Measurements from ENCODE around the gene KIF2A.

KIF2A gene

DNA sequence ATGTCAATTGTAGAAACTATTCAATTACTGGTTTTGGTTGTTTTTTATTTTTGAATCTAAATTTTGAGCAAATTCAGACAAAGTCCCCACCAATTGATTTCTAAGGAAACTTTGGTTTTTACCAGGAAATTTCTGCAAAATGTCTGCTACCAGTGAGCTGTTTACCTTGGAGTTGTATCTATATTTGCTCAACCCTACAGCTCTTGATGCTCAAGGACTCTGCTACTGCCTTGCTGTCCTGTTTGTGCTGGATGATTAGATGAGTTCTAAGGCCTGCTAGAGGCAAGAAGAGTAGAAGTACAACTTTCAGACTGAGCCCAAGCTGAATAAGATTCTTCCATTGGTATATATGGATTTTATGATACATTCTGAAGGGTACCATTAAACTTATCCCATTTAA is 42.6 kb upstream of the KIF2A start:
- Histone ChIP-seq H3K27ac (no peak overlapping the region), H3K9me3 (no peaks in the 10 kb centered on the region), H3K36me3 (no peaks in the 10 kb centered on the region), H3K27me3 (no peaks in the 10 kb centered on the region), H3K4me1 (no peaks in the 10 kb centered on the region), H3K4me3 (no peak overlapping the region)
- intact Hi-C loops (cut with DNase I; ENCODE audit: low total_unique reads) = no loop called here
- DNase-seq = no peak
- TF ChIP-seq CTCF (IDR thresholded peaks at IDR 0.05) = no peak

DNA sequence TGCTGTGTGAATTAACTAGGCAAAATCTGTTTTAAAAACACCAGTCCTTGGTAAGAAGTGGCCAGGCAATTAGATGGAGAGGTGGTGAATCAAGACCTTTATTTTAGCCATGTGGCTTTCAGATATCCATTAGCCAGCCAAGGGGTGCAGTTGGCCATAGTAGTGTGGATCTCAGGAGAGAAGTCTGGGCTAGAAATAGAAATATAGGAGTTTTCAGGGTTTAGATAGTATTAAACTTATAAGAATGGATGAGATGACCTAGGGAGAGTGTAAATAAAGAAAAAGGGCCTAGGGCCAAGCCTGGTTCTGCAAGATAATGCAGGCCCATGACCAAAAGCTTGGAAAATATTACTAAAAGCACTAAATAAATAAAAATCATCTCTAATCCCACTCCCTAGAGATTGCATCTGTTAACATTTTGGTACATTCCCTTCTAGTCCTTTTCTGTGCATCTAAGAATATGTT is 40.3 kb upstream of the KIF2A start:
- Histone ChIP-seq H3K4me3 (no peak overlapping the region), H3K36me3 (no peaks in the 10 kb centered on the region), H3K9me3 (no peaks in the 10 kb centered on the region), H3K27me3 (no peaks in the 10 kb centered on the region), H3K27ac (no peak overlapping the region), H3K4me1 (no peaks in the 10 kb centered on the region)
- no peak for TF ChIP-seq CTCF (IDR thresholded peaks at IDR 0.05)
- no peak for DNase-seq
- intact Hi-C loops (cut with DNase I; ENCODE audit: low total_unique reads) = no loop called here

DNA sequence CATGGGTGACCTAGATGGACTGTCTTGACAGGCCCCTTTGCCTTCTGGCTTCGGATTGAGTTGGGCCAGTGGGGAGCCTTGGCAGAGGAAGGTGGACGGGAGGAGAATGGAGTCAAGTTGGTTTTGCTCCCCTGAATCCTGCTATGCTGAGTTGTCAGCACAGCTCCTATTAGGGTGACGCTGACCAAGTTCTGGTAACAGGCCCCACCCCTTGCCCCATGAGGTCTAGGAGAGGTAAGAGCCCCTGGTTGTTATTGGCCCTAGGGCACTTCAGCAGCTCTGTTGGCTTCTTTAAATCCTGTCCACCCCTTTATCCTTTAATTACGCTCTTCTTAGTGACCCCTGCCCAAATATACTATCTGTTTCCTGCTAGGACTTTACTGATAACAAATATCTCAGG is 39.4 kb upstream of the KIF2A start:
- Histone ChIP-seq H3K36me3 (no peaks in the 10 kb centered on the region), H3K27ac (no peak overlapping the region), H3K4me3 (no peak overlapping the region), H3K9me3 (no peaks in the 10 kb centered on the region), H3K27me3 (no peaks in the 10 kb centered on the region), H3K4me1 (no peaks in the 10 kb centered on the region)
- TF ChIP-seq CTCF (IDR thresholded peaks at IDR 0.05) = no peak
- DNase-seq = no peak
- intact Hi-C loops (cut with DNase I; ENCODE audit: low total_unique reads) = no loop called here

- no peak for DNase-seq
- Histone ChIP-seq H3K36me3 (no peaks in the 10 kb centered on the region), H3K27ac (no peak overlapping the region), H3K4me1 (no peaks in the 10 kb centered on the region), H3K27me3 (no peaks in the 10 kb centered on the region), H3K4me3 (no peak overlapping the region), H3K9me3 (no peaks in the 10 kb centered on the region)
- TF ChIP-seq CTCF (IDR thresholded peaks at IDR 0.05) = no peak
- intact Hi-C loops (cut with DNase I; ENCODE audit: low total_unique reads) = no loop called here
Measured at GRCh38 chr5:62268234-62268633, 37.8 kb upstream of the KIF2A start.

DNA sequence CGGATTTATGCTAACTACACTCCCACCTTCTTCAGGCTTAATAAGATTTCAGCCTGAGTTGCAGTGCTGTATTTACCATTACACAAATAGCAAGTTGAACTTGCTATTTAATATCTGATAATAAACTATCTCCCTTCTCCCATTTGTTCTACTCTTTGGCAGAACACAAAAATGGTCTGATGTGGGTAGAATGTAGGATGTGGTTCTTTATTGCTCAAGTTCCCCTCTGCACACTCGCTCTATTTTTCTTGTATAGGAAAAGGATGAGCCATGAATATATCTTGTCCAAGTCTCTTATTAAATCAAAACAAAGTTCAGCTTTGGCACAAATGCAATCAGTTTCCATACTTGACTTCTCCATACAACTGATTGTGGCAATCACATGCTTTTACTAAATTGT is 37.2 kb upstream of the KIF2A start:
- Histone ChIP-seq H3K9me3 (no peaks in the 10 kb centered on the region), H3K4me1 (no peaks in the 10 kb centered on the region), H3K27ac (no peak overlapping the region), H3K27me3 (no peaks in the 10 kb centered on the region), H3K4me3 (no peak overlapping the region), H3K36me3 (no peaks in the 10 kb centered on the region)
- no peak for DNase-seq
- intact Hi-C loops (cut with DNase I; ENCODE audit: low total_unique reads) = no loop called here
- no peak for TF ChIP-seq CTCF (IDR thresholded peaks at IDR 0.05)

DNA sequence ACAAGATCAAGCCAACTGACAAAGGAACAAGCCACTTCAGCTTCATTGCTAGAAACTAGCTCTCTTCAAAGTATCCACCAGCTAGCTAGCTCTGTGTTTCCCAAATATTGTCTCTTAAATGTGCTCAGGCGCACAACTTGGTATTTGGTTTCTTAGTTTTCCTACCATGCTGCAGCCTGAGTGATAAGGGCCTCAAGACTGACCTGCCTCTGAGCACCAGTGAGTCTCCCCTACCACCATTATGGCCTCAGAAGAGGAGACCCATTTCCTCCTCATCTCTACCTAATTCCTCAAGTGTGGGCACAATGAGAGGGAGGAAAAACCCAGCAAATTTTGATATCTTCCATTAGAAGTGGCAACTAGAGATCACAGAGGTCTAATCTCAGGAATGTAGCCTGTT is 34.6 kb upstream of the KIF2A start:
- Histone ChIP-seq H3K9me3 (no peaks in the 10 kb centered on the region), H3K4me1 (no peaks in the 10 kb centered on the region), H3K4me3 (no peak overlapping the region), H3K27ac (no peak overlapping the region), H3K36me3 (no peaks in the 10 kb centered on the region), H3K27me3 (no peaks in the 10 kb centered on the region)
- no peak for TF ChIP-seq CTCF (IDR thresholded peaks at IDR 0.05)
- intact Hi-C loops (cut with DNase I; ENCODE audit: low total_unique reads) = no loop called here
- DNase-seq = no peak
